ENCODE results near the gene DNAJB8.

The DNAJB8 gene

DNA sequence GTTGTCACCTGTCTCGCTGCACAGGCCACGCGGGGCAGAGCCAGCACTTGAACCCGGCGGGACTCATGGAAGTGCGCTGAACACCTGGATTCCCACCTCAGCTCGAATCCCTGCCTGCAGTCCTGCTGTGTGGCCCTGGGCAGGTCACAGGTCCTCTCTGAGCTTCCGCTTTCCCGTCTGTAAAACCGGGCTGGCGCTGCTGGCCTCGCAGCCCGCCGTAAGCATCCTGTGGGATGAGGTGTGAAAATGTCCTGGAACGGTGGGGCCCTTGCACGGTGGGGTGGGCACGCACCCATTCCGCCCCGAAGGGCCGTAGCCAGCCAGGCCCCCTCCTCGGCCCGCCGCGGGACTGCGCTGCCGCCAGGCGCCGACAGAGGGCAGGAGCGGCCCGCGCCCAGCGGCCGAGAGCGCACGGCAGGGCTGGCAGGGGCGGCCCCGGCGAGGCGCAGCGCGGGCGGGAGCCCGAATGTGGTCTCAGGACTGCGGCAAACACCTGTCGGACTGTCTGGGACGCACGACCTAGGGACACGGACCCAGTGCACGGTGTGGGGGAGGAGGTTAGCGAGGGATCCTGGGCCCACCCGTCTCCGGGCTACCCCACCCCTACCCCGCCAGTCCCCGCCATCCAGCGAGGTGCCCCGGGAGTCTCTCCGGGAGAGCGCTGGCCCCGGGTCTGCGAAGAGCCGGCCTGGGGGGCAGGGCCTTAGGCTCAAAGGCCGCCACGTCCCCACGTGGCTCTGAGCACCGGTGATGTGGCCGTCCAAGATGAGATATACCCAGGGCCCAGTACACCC is 40.4 kb downstream of the DNAJB8 start:
- peak; percentile 21 to 31 for DNase-seq (ENCODE audit: low read depth in 2 of 2)

DNA sequence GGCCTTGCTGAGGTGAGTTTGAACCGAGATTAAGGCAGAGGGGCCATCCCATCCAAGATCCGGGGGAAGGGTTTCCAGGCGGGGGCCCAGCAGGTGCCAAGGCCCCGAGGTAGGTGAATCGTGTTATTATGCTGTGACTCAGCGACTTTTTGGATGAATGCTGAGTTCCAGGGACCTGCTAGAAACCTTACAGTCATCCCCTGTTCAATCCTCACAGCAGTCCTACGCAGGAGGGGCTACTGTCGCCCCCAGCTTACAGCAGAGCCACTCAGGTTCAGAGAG is 40.9 kb downstream of the DNAJB8 start:
- no peak for DNase-seq (ENCODE audit: low read depth in 2 of 2)

DNA sequence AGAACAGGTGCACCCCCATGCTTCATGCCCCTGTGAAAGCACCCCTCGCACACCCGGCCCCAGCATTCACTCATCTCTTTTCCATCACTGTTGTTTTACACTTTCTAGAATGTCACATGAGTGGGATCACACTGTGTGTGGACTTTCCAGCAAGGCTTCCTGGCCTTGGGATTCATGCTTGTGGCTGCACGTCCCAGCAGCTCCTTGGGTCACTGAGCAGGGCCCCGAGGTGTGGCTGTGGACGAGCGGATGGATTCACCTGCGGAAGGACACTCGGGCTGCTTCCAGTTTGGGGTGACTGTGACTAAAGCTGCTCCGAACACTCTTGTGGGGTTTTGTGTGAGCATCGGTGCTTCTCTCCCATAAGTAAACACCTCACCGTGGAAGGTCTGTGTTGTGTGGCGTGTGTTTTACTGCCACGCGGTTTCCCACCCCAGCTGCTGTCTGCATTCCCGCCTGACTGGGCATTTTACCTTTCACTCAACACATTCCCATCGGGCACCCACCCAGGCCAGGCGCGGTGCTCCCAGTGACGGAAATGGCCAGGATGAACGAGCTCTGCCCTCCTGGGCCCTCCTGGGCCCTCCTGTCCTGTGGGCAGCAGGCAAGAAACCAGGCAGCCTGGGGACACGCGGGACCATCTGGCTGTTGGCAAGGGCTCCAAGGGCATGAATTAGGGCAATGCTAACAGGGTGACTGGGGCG is 41.4 kb downstream of the DNAJB8 start:
- no peak for DNase-seq (ENCODE audit: low read depth in 2 of 2)

DNA sequence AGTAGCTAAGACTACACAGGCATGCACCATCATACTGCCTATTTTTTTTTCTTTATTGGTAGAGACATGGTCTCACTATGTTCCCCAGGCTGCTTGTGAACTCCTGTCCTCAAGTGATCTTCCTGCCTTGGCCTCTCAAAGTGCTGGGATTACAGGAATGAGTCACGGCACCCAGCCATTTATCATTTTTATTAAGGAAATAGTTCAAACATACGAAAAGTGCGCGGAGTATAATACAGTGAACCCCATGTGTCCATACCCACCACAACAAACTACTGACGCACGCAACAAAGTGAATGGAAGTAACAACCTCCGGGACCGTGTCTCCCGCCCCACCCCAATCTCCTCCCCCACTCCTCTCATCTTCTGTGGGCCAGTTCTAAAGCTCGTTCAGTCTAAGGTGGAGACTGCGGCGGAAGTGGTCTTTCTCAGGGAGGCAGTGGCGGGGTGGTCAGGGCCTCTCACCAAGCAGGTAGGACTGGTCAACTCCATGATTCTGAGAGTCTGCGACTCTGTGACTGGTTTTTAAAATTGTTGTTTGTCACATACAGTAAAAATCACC is 42.1 kb downstream of the DNAJB8 start:
- no peak for DNase-seq (ENCODE audit: low read depth in 2 of 2)

DNA sequence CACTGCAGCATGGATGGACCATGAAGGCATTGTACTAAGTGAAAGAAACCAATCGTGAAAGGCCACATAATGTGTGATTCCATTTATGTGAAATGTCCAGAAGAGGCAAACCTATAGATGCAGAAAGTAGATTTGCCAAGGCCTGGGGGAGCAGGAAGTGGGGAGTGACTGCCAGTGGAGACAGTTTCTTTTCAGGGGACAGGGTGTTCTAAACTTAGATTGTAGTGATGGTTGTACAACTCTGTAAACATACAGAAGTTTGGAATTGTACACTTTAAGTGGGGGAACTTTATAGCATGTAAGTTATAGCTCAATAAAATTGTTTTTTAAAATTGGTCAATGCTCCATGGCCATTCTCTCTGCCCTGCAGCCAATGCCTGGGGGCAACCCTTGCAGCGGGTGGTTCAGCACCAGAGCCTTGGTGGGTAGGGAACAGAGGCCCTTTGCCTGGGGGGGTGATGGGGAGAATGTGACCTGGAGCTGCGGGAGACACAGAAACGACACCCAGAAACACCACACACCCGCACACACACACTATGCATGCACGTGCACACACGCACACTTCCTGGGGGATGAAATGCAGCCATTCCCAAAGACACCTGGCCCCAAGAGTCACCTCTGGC is 43.1 kb downstream of the DNAJB8 start:
- no peak for DNase-seq (ENCODE audit: low read depth in 2 of 2)

DNA sequence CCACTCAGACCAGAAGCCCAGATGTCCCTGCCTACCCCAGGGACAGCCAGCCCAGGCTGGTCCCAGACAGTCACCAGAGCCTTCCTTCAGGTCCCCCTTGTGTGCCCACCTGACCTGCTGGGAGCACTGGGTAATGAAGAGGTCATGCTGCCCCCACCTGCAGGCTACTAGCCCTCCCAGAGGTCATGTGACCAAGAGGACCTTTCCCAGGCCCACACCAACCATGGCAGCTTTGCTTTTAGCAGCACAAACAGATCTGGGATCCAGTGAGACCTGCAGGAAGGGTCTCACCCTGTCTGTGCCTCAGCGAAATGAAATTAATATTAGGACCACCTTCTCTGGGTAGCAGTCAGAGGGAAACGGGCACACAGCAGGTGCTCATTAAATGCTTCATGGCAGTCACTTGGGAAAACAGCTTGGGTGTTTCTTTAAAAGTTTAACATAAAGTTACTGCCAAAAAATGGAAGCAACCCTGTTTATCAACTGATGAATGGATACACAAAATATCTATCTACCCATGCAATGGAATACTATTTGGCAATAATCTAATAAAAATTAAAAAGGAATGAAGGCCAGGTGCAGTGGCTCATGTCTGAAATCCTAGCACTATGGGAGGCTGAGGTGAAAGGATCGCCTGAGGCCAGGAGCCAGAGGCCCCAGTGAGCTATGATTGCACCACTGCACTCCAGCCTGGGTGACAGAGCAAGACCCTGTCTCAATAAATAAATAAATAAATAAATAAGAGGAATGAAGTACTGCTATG is 43.7 kb downstream of the DNAJB8 start:
- no peak for DNase-seq (ENCODE audit: low read depth in 2 of 2)

DNA sequence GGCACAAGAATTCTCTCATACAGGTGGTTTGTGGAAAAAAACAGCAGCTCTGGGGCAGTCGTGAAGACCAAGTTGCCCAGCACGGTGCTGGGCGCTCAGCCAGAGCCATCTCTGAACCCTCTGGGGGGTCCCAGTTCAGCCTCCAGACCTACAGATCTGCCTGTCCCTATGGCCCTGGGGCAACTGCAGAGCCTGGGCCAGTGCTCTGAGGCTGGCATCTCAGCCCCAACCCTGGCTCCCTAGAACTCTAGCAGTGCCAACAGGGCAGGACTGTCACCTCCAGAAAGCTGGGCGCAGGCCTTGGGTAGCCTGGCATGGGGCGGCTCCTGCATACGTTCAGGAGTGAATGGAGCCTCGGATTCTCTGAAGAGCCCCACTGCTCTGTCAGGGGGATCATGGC is 44.7 kb downstream of the DNAJB8 start:
- no peak for DNase-seq (ENCODE audit: low read depth in 2 of 2)

DNA sequence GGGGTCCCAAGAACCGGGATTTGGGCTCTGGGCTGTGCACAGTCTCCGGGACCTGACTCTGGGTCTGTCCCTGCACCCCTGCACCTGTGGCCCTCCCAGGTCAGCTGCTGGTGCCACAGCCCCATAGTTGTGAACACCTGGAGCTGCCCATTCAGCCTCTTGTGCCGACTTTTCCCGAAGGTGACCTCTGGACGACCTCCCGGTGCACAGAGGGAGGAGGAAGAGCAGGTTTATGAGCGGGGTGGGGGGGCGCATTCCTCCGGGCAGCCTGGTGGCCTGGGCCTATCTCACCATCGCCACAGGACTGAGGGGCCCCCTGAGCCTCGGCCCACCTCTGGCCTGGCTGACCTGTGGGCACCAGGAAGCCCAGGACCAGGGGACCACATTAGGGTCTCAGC is 45.3 kb downstream of the DNAJB8 start:
- no peak for DNase-seq (ENCODE audit: low read depth in 2 of 2)

DNA sequence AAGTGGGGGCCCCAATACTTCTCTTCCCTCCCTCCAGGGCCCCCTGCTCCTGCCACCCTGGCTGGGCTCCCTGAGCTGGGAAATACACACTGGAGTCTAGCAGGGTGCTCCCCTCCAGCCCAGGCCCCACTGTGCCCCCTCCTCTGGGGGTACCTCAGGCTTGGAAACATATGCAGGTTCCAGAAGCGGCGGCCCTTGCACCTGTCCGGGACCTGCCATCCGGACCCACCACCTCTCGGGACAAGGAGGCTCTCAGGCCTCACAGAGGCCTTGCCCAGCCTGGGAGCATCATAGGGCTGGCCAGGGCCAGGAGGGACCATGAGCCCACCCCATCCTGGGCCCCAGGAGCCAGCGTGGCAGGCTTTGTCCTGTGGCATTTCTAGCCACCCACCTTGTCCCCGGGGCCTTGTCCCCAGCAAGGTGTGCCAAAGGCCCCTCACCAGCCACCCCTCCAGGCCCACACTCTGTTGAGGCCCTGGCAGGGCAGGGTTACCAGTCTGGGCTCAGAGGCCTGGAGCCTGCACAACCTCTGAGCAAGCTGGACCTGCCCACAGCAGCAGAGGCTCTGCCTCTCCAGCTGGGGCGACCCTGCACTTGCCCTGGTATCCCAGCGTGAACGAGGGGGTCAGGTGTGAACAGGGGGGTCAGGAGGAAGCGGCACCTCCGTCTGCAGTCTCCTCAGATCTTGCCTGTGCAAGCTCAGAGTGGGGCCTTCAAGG is 45.8 kb downstream of the DNAJB8 start:
- no peak for DNase-seq (ENCODE audit: low read depth in 2 of 2)

DNA sequence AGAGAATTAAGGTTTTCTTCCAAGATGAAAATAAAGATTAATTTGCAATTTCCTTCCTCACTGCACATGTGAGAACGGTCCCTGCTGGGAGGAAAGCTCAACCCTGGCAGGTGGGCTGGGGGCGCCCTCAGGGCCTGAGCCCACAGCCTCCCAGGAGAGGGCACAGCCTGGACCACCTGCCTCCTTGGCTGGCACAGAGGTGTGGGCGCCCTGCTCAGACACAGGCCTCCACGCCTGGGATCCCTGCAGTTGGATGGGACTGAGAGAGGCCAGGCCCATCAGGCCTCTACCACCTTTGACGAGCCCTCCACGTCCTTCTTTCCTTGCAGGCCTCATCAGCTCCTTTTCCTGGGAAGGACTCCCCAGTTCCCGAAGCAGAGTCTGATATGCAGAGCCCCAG is 46.4 kb downstream of the DNAJB8 start:
- DNase-seq (ENCODE audit: low read depth in 2 of 2): no peak

DNA sequence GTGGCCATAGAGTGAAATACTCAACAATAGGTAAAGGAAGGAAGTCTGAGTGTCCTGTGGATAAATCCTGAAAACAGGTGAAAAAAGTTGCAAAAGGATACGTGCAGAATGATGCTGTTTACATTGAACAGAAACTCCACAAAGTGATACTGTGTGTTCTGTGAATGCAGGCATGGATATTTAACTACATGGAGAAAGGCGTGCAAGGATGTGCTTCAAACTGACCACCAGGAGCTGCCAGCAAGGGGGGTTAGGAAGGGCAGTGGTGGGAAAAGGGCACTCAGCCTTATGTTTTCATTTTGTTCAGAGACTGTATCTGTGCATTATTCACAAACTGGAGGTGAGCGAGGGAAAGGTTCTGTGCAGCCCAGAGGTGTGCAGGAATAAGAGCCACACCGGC is 47.4 kb downstream of the DNAJB8 start:
- DNase-seq (ENCODE audit: low read depth in 2 of 2): no peak

DNA sequence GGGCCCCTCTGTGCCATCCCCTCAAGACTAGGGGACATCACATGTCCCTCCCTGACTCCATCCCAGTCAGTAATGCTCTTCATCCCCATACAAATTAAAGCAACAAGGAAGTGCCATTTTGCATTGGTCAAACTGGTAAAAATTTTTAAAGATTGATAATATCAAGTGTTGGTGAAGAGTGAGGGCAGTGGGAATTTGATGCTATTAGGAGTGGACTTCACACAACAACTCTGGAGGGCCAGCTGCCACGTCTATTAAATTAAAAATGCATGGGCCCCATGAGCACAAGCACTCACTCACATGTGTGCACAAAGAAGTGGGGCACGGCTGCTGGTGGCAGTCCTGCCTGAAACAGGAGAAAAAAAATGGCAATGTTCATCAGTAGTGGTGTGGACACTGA is 47.8 kb downstream of the DNAJB8 start:
- no peak for DNase-seq (ENCODE audit: low read depth in 2 of 2)

DNA sequence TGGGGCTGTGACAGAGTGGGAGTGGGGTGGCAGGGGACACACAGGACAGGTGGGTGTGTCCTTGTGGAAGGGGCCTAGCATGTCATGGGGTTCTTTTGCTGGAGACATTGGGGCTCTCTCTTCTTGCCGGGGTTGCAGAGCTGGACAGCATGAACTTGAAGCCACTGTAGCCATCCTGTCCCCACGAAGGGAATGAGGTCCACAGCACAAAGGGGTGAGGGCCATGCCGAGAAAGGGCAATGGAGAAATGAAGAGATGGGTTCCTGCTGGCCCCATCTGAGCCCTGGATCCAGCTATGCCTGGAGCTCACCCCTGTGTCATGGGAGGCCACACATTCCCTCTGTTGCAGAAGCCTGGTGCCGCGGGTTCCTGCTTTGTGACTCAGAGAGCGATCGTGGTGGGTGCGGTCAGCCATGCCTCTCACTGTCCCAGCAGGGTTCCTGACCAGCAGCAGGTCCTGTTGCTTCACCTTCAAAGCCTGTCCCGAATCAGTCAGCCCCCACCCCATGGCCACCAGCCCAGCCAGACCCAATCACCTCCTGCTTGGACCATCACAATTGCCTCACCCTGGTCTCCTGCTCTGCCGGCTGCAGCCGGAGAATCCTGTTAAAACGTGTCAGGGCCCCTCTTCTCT is 50.0 kb downstream of the DNAJB8 start:
- no peak for DNase-seq (ENCODE audit: low read depth in 2 of 2)

DNA sequence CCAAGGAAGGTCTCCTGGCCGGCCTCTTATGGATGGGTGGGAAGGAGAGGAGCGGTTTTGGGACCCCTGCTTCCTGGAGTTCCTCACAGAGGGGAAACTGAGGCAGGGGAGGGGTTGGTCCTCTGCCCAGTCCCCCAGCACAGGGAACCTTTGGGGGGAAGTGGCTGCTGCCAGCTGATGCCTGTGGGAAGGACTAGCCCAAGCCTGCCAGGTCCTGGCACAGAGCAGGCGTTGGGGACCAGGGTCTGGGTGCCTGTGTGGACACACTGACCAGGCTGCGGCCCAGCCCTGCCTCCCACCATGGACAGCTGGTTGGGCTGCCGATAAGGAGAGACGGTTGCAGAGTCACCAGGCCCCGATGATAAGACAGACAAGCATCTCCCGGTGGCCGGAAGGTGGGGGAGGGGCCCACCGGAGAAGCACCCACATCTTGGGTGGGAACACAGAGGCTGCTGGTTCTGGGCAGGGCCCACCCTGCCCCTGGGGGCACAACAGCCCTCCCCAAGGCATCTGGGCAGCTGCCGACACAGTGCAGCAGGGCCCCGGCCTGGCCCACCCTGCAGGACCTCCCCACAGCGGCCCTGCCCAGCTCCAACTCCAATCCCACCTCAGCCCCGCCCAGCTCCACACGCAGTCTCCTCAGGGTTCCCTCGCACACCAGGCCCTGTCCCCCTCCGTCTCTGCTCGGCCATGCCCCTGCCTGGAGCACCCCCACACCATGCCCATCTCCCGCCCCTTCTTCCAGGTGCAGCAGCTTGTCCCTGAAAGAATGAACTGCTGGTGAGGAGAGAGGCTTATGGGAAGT is 50.7 kb downstream of the DNAJB8 start:
- no peak for DNase-seq (ENCODE audit: low read depth in 2 of 2)

DNA sequence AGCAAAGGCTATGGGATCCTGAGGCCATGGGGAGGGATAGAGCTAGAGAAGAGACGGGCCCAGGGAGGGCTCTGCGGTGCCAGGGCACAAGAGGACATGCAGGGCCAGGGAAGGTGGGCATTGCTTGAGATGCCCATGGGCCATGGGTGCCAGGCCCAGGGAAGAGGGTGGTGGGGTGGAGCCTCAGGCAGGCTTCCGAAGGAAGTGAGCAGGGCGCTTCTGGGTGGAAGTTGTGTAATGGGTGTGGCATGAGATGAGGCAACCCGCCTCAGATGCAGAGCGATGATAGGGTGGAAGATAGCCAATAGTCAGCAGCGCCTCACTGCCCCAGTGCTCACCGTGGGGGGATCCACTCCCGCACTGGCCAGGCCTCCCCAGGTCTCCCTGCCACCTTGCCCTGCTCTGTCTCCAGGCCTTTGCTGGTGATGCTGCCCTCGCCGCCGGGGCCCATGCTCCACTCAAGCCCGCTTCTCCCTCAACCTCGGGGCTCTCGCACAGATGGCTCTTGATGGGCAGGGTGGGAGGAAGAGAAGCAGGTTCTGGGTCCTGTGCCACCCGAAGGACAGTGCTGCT is 51.4 kb downstream of the DNAJB8 start:
- DNase-seq (ENCODE audit: low read depth in 2 of 2): no peak

DNA sequence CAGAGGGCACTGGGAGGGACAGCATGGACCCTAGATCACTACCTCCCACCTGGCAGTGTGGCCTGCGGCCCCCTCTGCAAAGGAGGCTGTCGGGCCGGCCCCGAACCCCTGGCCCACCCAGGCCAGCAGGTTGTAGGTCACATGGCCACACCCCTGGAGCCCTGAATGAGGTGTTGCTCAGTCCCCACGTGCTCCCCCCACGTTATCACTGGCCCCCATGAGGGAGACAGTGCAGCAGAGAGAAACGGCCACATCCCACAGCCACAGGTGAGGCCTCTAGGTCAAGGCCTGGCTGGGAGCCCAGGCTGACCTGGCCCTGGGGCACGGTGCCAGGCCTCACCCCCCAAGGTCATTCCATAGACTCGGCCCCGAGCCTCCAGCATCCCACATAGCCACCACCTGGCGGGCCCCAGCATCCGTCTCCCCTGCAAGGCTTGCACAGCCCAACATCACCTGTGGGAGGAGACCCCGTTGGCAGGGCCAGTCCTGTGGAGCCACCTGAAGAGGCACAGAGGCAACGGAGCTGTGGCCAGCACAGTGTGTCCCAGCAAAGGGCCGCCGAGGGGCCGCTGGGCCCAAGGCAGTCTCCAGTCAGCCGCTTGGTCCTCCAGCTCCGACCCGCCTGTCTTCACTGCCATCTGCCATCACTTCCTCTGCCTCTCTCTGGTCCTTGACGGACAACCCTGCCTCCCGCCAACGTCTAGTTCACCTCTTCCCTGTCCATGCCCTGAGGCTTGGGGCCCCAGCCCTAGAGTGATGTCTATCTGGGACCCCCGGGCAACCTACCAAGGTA is 53.1 kb downstream of the DNAJB8 start:
- DNase-seq (ENCODE audit: low read depth in 2 of 2): no peak

DNA sequence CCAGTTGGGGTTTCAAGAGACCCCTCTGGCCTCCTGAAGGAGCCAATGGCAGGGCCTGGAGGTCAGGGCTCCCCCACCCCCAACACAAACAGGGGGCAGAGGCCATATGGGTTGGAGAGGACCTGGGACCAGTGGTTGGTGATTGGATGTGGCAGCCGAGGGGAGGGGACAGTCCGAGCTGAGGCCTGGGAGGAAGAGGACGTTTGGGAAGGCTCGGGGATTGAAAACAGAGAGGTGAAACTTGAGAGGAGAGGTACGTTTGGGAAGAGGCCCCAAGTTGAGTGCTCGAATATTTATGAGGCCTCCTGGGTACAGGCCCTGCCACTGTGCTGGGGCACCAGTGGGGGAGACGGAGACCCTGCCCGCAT is 53.7 kb downstream of the DNAJB8 start:
- no peak for DNase-seq (ENCODE audit: low read depth in 2 of 2)

Measured in stimulated activated CD4-positive, alpha-beta T cell treated with anti-CD3 and anti-CD28 coated beads, Interleukin-12 subunit alpha, Interleukin-12 subunit beta, amount 100 ng/mL, for 24 hours (primary cell).